IMR-90 (cell line): ENCODE results near the gene LRRC70. TPM values are rescaled to one million over a fixed set of nuclear protein-coding genes. Genes with fewer than 3 reads are reported as not detected.
A peak's percentile ranks its signal among the peaks of the same experiment; 100 is the strongest.

Experiments
- ATAC-seq: fragments of 200-7000 bp; cut with Tn5 transposase; 2 replicates; pipeline ENCODE4 v1.9.1; 2020; ENCODE audit warnings: low read depth, mild to moderate bottlenecking, moderate library complexity
- BruUV-seq: library from RNA; stranded (reverse); fragments of 400-500 nt; replicated peaks from 2 replicates; lab custom pipeline; 2021; lab: Mats Ljungman, UMichigan
- CTCF ChIA-PET: fragments of 300-600 bp; formaldehyde crosslinking; extraction: SDS; loops from one replicate; lab custom pipeline; 2021; ENCODE audit warnings: antibody characterized with exemption; lab: Yijun Ruan, JAX
- POLR2A ChIA-PET: fragments of 300-600 bp; sonication (Branson Sonifier 250); formaldehyde crosslinking; loops from one replicate; lab custom pipeline; 2022; ENCODE audit warnings: antibody characterized with exemption; ENCODE audit not compliant: unreplicated experiment; lab: Charles Lee
- DNase-seq: peaks from one replicate; pipeline ENCODE4 v3.0.0; 2013
- H2AFZ ChIP-seq: replicated peaks from 2 replicates; pipeline ENCODE3; 2013; ENCODE audit warnings: low read length, mild to moderate bottlenecking; ENCODE audit not compliant: poor library complexity
- H2AK5ac ChIP-seq: 2 replicates; pipeline ENCODE4 v1.6.1; 2013; ENCODE audit warnings: low read depth, low read length, inconsistent platforms
- H2AK9ac ChIP-seq: replicated peaks from 2 replicates; pipeline ENCODE3; 2013; ENCODE audit warnings: mild to moderate bottlenecking, low read depth, low read length, moderate library complexity; ENCODE audit not compliant: poor library complexity
- H2BK120ac ChIP-seq: 2 replicates; pipeline ENCODE4 v1.6.1; 2013; ENCODE audit warnings: low read depth, low read length, inconsistent platforms
- H2BK15ac ChIP-seq: 3 replicates; pipeline ENCODE4 v1.6.1; 2013; ENCODE audit warnings: low read depth, low read length, inconsistent platforms
- H2BK20ac ChIP-seq: 2 replicates; pipeline ENCODE4 v1.6.1; 2013; ENCODE audit warnings: low read depth, mild to moderate bottlenecking, inconsistent platforms, low read length, moderate library complexity
- H2BK5ac ChIP-seq: 2 replicates; pipeline ENCODE4 v1.6.1; 2013; ENCODE audit warnings: mild to moderate bottlenecking, low read depth, low read length, inconsistent platforms; ENCODE audit not compliant: poor library complexity, severe bottlenecking
- H3K14ac ChIP-seq: replicated peaks from 2 replicates; pipeline ENCODE4 v1.6.1; 2013; ENCODE audit warnings: low read depth, low read length, inconsistent platforms
- H3K18ac ChIP-seq: 2 replicates; pipeline ENCODE4 v1.6.1; 2013; ENCODE audit warnings: low read depth, low read length, control low read depth
- H3K23ac ChIP-seq: 2 replicates; pipeline ENCODE4 v1.6.1; 2013; ENCODE audit warnings: low read depth, low read length, inconsistent platforms
- H3K27ac ChIP-seq: 2 replicates; pipeline ENCODE4 v1.5.1; 2013; ENCODE audit warnings: mild to moderate bottlenecking, control low read depth, low read length; ENCODE audit not compliant: insufficient read depth
- H3K27me3 ChIP-seq: 2 replicates; pipeline ENCODE4 v1.6.1; 2013; ENCODE audit warnings: low read length; ENCODE audit not compliant: control insufficient read depth, insufficient read depth
- H3K36me3 ChIP-seq: 2 replicates; pipeline ENCODE4 v1.6.1; 2013; ENCODE audit warnings: low read length, mixed read lengths; ENCODE audit not compliant: control insufficient read depth, insufficient read depth
- H3K4ac ChIP-seq: 2 replicates; pipeline ENCODE4 v1.6.1; 2013; ENCODE audit warnings: low read depth, low read length, inconsistent platforms
- H3K4me1 ChIP-seq: 2 replicates; pipeline ENCODE4 v1.6.1; 2013; ENCODE audit warnings: low read length, mixed read lengths; ENCODE audit not compliant: control insufficient read depth, insufficient read depth
- H3K4me2 ChIP-seq: 2 replicates; pipeline ENCODE4 v1.6.1; 2013; ENCODE audit warnings: low read depth, mild to moderate bottlenecking, control low read depth, low read length, moderate library complexity
- H3K4me3 ChIP-seq: 2 replicates; pipeline ENCODE4 v1.5.1; 2013; ENCODE audit warnings: low read depth, mild to moderate bottlenecking, control low read depth, low read length, moderate library complexity; ENCODE audit not compliant: insufficient read depth
- H3K56ac ChIP-seq: 2 replicates; pipeline ENCODE4 v1.6.1; 2013; ENCODE audit warnings: low read length, inconsistent platforms; ENCODE audit not compliant: insufficient read depth; ENCODE audit errors: extremely low read depth
- H3K79me1 ChIP-seq, 2 experiments: 2 replicates each; pipeline ENCODE4 v1.6.1; 2013; ENCODE audit warnings: low read length in 2 of 2, inconsistent platforms in 1 of 2, low read depth in 1 of 2
- H3K9ac ChIP-seq: 2 replicates; pipeline ENCODE4 v1.6.1; 2013; ENCODE audit warnings: low read depth, low read length, control low read depth
- H3K9me1 ChIP-seq: 2 replicates; pipeline ENCODE4 v1.6.1; 2013; ENCODE audit warnings: low read length, inconsistent platforms; ENCODE audit not compliant: insufficient read depth
- H3K9me3 ChIP-seq: 2 replicates; pipeline ENCODE4 v1.6.1; 2013; ENCODE audit warnings: low read length; ENCODE audit not compliant: control insufficient read depth, insufficient read depth
- H4K20me1 ChIP-seq: 2 replicates; pipeline ENCODE4 v1.6.1; 2013; ENCODE audit warnings: low read length, inconsistent platforms; ENCODE audit not compliant: insufficient read depth
- H4K5ac ChIP-seq: 2 replicates; pipeline ENCODE4 v1.6.1; 2013; ENCODE audit warnings: mild to moderate bottlenecking, low read depth, low read length, control low read depth
- H4K8ac ChIP-seq, 2 experiments: 2 replicates each; pipeline ENCODE4 v1.6.1; 2013; ENCODE audit warnings: low read depth in 2 of 2, low read length in 2 of 2, control low read depth in 1 of 2, inconsistent platforms in 1 of 2
- H4K91ac ChIP-seq: 2 replicates; pipeline ENCODE4 v1.6.1; 2013; ENCODE audit warnings: low read depth, low read length, inconsistent platforms; ENCODE audit not compliant: insufficient read depth
- CEBPB ChIP-seq: IDR thresholded peaks from 2 replicates; pipeline ENCODE4 v1.6.1; 2012; ENCODE audit warnings: low read depth, low read length, improper control_type of control experiment
- SMC3 ChIP-seq: fragments of 150-350 bp; IDR thresholded peaks from 2 replicates; pipeline ENCODE4 v1.6.1; 2016; ENCODE audit warnings: low read depth, mild to moderate bottlenecking, antibody characterized with exemption, low read length, moderate library complexity
- WGBS, 2 experiments: methylation state at CpG; one replicate each; pipeline versions ENCODE4 v1.1.5 to v1.1.7; 2013; ENCODE audit warnings: missing lambda C conversion rate in 2 of 2; ENCODE audit not compliant: insufficient read length in 1 of 2; ENCODE audit errors: extremely low coverage in 2 of 2; 5-methylcytosine and 5-hydroxymethylcytosine counted together
- dilution Hi-C: fragments of 300-500 bp; cut with HindIII; formaldehyde crosslinking; loops from one replicate; pipeline ENCODE4 v1.14.3; 2018; ENCODE audit warnings: low sequenced_read_pairs; ENCODE audit not compliant: unreplicated experiment
- in situ Hi-C: fragments of 300-500 bp; cut with MboI; formaldehyde crosslinking; loops from 3 replicates; pipeline ENCODE4 v1.14.3; 2019; ENCODE audit warnings: low sequenced_read_pairs, inconsistent platforms, mixed read lengths
- intact Hi-C: fragments of 100-400 bp; cut with micrococcal nuclease; formaldehyde crosslinking; loops from 2 replicates; pipeline ENCODE4 v1.10.0; 2022
- polyA plus RNA-seq, 3 experiments: library from polyadenylated mRNA; depleted of rRNA; stranded (reverse); fragments of >200 nt; gene quantifications; 2 replicates each; pipeline ENCODE4 v1.2.3, GENCODE V29; 2012; ENCODE audit warnings: low replicate concordance in 1 of 3
- total RNA-seq: library from RNA; depleted of rRNA; stranded (reverse); fragments of >200 nt; gene quantifications from 2 replicates; pipeline ENCODE4 v1.2.3, GENCODE V29; 2012
- TF ChIP-seq, protein P1 (sequence below): fragments of 150-350 bp; IDR thresholded peaks from 2 replicates; pipeline ENCODE4 v1.6.1; 2017; ENCODE audit warnings: mild to moderate bottlenecking, antibody characterized with exemption, low read length, low read depth
- TF ChIP-seq, protein P2 (sequence below): fragments of 150-350 bp; IDR thresholded peaks from 2 replicates; pipeline ENCODE4 v1.6.1; 2016; ENCODE audit warnings: low read depth, mild to moderate bottlenecking, low read length, moderate library complexity, borderline replicate concordance

The LRRC70 gene
- total and polyA plus RNA-seq, 2 of the 4 experiments (the other 2 are of a cell fraction) = 0.19 to 0.36 TPM

DNA sequence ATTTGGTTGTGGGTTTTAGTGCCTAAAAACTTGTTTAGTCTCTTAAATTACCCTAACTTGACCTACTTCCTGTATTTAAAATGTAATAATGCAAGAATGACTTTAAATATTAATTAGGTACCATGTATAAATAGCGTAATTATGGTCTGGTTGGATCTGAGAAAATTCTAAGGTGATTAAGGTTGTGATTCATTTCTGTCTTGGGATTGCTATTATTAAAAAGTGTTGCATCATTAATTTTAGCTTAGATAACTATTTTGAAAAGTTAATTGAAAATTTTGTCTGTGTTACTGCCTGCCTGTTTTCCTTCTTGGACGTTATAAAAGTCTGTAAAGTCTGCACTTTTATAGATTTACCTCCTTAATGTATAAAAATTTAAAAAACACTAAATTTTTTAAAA is 11.8 kb downstream of the LRRC70 start:
- CTCF ChIA-PET = no interaction called here
- dilution Hi-C loops = no loop called here
- no peak overlapping the region for H3K56ac ChIP-seq
- H3K14ac ChIP-seq = no peak overlapping the region
- H2AFZ ChIP-seq = no peak overlapping the region
- H3K4me3 ChIP-seq = no peak overlapping the region
- H3K4ac ChIP-seq = no peak overlapping the region
- WGBS, 2 experiments = no CpG with 5 or more reads among the region's 2 CpGs
- H3K9me3 ChIP-seq = no peaks in the 10 kb centered on the region
- TF ChIP-seq CEBPB (0 out of 2 replicates have a peak, but pooled peaks have one; percentile 10), SMC3 (no peak)
- TF ChIP-seq, protein P1, sequence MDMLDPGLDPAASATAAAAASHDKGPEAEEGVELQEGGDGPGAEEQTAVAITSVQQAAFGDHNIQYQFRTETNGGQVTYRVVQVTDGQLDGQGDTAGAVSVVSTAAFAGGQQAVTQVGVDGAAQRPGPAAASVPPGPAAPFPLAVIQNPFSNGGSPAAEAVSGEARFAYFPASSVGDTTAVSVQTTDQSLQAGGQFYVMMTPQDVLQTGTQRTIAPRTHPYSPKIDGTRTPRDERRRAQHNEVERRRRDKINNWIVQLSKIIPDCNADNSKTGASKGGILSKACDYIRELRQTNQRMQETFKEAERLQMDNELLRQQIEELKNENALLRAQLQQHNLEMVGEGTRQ = no peak
- TF ChIP-seq, protein P2, sequence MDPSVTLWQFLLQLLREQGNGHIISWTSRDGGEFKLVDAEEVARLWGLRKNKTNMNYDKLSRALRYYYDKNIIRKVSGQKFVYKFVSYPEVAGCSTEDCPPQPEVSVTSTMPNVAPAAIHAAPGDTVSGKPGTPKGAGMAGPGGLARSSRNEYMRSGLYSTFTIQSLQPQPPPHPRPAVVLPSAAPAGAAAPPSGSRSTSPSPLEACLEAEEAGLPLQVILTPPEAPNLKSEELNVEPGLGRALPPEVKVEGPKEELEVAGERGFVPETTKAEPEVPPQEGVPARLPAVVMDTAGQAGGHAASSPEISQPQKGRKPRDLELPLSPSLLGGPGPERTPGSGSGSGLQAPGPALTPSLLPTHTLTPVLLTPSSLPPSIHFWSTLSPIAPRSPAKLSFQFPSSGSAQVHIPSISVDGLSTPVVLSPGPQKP = no peak
- no peak overlapping the region for H3K4me2 ChIP-seq
- no peak overlapping the region for H2AK5ac ChIP-seq
- H4K5ac ChIP-seq = no peak overlapping the region
- BruUV-seq = no TSS peak
- H3K79me1 ChIP-seq = no peaks in the 10 kb centered on the region; a peak in 1 of 4 replicates
- H3K18ac ChIP-seq = no peak overlapping the region
- no peak overlapping the region for H3K27ac ChIP-seq
- intact Hi-C loops = no loop called here
- H3K4me1 ChIP-seq = peaks cover 2% of the 10 kb centered on the region; the same call in 1 of the 2 replicates
- H3K23ac ChIP-seq = no peak overlapping the region
- H2BK20ac ChIP-seq = no peak overlapping the region
- H4K91ac ChIP-seq = no peak overlapping the region
- no peak for ATAC-seq
- H4K20me1 ChIP-seq = no peaks in the 10 kb centered on the region
- H3K9me1 ChIP-seq = peaks cover 5% of the 10 kb centered on the region; the same call in 1 of the 2 replicates
- no peak overlapping the region for H3K9ac ChIP-seq
- H4K8ac ChIP-seq = no peak overlapping the region
- H3K27me3 ChIP-seq = no peaks in the 10 kb centered on the region
- no peak overlapping the region for H2BK5ac ChIP-seq
- in situ Hi-C loops = no loop called here
- H2BK120ac ChIP-seq = no peak overlapping the region
- H3K36me3 ChIP-seq = no peaks in the 10 kb centered on the region
- H2BK15ac ChIP-seq = no peak overlapping the region
- POLR2A ChIA-PET = no interaction called here
- DNase-seq = no peak
- H2AK9ac ChIP-seq = no peak overlapping the region
